HG02970 (cell line): ENCODE data around the gene ZNF132.
"Not testable (repeated sequence)": the region's sequence is repeated elsewhere in the genome, so short reads cannot be mapped to it uniquely, and the experiment has no call there.

Experiments used
- ATAC-seq: cut with Tn5 transposase; IDR thresholded peaks from one replicate; pipeline ENCODE4 v1.9.1; 2021; ENCODE audit warnings: mild to moderate bottlenecking, moderate library complexity, moderate number of reproducible peaks; ENCODE audit not compliant: unreplicated experiment, low FRiP score

ZNF132 gene

DNA sequence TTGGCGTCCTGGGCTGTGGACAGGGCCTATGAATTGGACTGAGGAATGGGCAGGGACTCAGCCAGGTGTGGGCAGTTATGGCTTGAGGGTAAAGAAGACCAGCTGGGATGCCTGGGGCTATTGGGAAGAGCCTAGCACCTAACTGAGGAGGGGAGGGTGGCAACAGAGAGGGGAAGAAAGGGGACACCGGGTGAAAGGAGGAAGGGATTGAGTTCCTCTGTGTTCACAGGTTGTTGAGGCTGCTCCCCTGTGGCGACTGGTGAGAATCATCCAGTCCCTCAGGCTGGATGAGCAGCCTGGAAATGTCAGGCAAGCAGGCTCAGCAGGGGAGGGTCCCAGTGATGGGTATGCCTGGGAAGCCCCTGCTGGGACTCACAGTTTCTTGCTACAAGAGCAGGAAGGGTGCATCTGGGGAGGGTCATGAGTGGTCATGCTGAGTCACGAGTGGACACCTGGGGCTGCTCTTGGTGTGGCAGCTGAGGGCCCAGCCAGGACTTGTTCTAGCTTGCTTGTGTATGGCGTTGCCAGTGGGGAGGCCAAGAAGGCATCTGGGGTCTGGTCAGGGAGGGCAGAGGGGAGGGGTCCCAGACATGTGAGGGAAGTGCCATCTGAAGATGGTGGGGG lies 28.4 kb upstream of the ZNF132 start:
- ATAC-seq: no peak

DNA sequence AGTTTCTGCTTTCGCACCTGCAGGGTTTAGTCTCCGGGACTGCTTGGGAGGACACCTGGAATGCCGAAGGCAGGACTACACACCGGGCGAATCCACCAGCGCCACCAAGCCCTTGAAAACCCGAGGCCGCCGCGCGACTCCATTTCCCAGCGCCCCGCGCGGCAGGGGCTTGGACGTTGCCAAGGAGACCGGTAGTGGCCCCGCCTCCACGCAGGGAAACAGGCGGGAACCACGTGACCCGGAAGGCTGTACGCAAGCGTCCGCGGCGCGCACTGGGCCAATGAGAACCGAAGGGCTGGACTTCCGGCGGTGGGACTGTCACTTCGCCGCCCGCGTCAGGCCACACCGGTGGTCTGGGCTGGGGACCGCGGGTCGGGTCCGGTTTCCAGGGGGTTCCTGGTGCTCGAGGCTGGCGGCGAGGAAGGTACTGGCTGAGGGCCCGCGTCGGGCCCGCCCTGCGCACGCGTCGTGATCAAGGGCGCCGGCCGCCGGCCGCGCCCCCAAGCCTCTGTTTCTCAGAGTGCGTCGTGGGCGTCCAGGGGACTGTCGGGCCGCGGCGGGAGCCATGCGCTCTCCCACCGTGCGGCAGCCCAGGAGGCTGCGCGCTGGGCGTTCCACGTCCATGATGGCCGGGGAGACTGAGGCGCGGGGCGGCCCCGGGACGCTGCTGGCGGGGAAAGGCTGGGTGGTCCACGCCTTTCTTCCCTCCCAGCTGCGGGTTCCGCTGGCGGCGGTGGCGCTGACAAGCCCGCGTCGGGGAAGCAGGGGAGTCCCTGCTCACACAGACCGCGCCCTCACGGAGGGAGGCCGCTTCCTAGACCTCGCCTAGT lies 27.0 kb upstream of the ZNF132 start, which contains the start of gene ZNF324:
Gene ZNF324, plus strand, starts transcription at position 321 of the 830 bp plus-strand sequence. CDS start 2,106 bp downstream, outside the sequence.
- ATAC-seq: peak; percentile 84

DNA sequence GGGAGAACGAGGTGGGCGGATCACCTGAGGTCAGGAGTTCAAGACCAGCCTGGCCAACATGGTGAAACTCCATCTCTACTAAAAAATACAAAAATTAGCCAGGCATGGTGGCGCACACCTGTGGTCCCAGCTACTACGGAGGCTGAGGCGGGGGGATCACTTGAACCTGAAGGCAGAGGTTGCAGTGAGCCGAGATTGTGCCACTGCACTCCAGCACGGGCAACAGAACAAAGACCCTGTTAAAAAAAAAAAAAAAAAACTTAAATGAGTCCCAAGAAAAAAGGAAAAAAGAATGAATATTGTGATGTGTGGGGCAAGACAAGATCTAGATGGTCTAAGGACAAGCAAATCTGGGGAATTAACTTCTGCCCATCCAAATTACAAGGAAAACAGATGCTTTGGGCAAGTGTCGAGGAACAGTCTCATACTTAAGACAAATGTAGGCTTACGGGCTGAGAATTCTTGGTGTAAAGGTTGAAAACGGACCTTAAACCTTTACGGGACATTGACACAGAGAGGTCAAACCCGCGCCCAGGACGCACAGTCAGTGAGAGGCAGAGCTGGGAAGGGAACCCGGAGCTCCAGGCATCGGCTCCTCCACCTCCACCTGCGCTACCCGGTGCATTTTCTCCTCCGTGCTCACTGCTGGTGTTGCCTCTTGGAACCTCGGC lies 26.3 kb upstream of the ZNF132 start:
- ATAC-seq: peak; percentile 27

DNA sequence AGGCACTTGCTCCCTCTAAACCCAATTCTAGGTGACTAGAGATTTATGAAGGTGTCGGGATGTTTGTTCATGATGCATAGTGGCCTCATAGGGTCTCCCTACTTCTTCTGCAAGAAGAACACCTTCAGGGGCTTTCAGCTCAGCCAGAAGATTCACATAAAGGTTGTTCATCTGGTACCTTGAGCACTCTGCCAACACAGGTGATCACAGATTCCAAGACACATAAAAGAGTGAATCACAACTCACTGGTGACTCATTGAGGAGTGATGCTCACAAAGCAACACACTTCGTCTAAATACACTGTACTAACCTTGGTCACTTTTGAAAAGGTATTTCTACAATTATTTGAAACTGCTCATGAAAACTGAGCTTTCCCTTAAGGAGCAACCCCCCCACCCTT lies 20.1 kb upstream of the ZNF132 start:
- ATAC-seq: no peak

DNA sequence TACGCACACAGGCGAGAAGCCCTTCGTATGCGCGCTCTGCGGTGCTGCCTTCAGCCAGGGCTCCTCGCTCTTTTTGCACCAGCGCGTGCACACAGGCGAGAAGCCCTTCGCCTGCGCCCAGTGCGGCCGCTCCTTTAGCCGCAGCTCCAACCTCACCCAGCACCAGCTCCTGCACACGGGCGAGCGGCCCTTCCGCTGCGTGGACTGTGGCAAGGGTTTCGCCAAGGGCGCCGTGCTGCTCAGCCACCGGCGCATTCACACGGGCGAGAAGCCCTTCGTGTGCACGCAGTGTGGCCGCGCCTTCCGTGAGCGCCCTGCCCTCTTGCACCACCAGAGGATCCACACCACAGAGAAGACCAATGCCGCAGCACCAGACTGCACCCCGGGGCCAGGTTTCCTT lies 16.2 kb upstream of the ZNF132 start:
- ATAC-seq: no peak

DNA sequence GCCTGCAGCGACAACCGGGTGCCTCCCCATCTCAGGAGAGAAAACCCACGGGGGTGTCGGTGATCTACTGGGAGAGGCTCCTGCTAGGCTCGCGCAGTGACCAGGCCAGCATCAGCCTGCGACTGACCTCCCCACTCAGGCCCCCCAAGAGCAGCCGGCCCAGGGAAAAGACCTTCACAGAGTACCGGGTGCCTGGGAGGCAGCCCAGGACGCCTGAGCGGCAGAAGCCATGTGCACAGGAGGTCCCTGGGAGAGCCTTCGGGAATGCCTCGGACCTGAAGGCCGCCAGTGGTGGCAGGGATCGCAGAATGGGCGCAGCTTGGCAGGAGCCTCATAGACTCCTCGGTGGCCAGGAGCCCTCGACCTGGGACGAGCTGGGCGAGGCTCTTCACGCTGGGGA lies 15.4 kb upstream of the ZNF132 start:
- ATAC-seq: no peak

DNA sequence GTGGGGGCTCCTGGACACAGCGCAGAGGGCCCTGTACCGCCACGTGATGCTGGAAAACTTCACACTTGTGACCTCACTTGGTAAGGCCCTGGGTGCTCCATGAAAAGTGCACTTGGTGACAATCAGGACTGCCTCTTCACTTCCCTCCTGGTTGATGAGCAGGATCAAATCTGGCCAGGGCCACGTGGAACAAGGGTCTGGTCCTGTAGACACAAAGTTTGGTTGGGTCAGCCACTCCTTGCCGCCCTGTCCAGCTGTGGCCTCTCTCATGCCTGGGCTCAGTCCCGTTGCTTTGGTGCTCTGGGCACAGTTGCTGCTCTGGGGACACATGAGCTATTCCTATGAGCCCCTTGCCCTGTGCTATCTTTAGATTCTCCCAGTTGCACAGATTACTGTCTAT lies 13.8 kb upstream of the ZNF132 start:
- ATAC-seq: no peak

DNA sequence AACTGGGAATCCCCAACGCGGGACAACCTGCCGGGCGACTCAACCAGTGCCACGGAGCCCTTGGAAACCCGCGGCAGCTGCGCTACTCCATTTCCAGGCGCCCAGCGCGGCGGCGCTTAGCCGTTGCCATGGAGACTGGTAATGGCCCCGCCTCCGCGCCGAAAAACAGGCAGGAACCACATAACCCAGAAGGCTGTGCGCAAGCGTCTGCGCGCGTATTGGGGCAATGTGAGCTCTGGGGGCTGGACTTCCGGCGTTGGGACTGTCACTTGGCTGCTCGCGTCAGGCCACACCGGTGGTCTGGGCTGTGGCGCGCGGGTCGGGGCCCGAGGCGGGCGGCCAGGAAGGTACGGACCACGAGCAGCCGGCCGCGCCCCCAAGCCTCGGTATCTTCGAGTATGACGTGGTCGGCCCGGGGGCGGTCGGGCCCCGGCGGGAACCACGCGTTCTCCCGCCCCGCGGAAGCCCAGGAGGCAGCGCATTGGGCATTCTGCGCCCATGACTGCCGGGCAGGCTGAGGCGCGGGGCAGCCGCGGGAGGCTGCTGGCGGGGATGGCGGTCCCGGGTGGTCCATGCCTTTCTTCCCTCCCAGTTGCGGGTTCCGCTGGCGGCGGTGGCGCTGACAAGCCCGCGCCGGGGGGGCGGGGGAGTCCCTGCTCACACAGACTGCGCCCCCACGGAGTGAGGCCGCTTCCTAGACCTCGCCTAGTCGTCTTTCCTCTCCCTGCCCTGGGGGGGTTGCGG lies 11.6 kb upstream of the ZNF132 start, which contains the start of gene ZNF324B:
Gene ZNF324B, plus strand, starts transcription at position 265 of the 744 bp plus-strand sequence. CDS start 2,080 bp downstream, outside the sequence.
- peak; percentile 93 for ATAC-seq

DNA sequence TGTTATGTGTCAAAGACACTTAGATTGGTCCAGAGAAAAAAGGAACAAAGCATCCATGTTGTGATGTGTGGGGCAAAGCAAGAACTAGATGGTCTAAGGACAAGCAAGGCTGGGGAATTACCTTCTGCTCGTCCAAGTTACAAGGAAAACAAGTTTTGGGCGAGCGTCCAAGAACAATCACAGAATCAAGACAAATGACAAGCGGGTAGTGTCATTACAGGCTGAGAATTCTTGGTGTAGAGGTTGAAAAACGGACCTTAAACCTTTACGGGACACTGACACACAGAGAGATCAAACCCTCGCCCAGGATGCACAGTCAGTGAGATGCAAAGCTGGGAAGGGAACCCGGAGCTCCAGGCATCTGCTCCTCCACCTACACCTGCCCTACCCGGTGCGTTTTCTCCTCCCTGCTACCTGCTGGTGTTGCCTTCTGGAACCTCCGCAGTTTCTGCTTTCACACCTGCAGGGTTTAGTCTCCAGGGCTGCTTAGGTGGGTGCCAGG lies 11.0 kb upstream of the ZNF132 start:
- no peak for ATAC-seq

DNA sequence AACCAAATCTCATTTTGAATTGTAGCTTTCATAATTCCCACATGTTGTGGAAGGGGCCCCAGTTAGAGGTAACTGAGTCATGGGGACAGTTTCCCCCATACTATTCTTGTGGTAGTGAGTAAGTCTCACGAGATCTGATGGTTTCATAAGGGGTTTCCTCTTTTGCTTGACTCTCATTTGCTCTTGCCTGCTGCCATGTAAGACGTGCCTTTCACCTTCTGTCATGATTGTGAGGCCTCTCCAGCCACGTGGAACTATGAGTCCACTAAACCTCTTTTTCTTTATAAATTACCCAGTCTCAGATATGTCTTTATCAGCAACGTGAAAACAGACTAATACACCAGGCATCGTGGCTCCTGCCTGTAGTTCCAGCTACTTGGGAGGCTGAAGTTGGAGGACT lies 10.0 kb upstream of the ZNF132 start:
- ATAC-seq: not testable (repeated sequence)

DNA sequence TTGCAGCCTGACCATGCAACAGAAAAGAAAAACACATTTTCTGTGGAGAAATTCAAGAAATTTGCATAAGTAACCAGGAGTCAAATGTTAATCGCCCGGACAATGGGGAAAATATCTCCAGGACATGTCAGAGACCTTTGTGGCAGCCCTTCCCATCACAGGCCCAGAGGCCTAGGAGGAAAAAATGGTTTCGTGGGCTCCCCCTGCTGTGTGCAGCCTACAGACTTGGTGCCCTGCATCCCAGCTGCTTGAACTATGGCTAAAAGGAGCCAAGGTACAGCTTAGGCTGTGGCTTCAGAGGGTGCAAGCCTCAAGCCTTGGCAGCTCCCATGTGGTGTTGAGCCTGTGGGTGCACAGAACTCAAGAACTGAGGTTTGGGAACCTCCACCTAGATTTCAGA lies 8.9 kb upstream of the ZNF132 start:
- ATAC-seq: not testable (repeated sequence)

DNA sequence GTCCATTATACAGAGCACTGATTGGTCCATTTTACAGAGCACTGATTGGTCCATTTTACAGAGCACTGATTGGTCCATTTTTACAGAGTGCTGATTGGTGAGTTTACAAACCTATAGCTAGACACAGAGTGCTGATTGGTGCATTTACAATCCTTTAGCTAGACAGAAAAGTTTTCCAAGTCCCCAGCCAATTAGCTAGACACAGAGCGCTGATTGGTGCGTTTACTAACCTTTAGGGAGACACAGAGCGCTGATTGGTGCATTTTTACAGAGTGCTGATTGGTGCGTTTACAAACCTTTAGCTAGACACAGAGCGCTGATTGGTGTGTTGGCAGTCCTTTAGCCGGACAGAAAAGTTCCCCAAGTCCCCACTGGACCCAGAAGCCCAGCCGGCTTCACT lies 3.0 kb upstream of the ZNF132 start:
- ATAC-seq: not testable (repeated sequence)

DNA sequence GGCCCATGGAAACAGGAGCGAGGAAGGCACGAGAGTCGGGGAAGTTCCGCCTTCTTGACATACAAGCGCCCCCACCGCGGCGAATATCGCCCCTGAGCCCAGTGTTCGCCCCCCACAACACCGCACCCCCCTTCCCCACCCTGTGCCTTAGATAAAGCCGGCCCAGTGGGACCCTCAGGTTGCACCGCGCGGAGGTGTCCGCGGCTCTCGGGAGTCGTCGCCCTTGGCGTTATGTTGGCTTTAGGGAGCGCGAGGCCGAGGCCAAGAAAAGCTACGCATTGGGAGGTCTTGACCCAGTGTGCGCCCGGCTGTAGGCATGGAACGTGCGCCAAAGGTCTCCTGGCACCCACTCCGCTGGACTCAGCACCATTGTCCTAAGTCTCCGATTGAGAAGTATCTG lies 603 bp upstream of the ZNF132 start:
- no peak for ATAC-seq

DNA sequence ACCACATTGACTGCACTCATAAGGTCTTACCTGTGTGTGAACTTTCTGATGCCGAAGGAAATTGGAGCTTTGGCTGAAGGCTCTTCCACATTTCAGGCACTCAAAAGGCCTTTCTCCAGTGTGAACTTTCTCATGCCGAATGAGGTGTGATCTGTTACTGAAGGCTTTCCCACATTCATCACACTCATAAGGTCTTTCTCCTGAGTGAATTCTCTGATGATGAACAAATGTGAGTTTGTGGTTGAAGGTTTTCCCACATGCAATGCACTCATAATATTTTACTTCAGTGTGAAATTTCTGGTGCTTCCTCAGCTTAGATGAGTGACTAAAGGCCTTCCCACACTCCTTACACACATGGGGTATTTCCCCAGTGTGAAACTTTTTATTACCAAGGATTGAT lies 5.7 kb downstream of the ZNF132 start:
- ATAC-seq: no peak

DNA sequence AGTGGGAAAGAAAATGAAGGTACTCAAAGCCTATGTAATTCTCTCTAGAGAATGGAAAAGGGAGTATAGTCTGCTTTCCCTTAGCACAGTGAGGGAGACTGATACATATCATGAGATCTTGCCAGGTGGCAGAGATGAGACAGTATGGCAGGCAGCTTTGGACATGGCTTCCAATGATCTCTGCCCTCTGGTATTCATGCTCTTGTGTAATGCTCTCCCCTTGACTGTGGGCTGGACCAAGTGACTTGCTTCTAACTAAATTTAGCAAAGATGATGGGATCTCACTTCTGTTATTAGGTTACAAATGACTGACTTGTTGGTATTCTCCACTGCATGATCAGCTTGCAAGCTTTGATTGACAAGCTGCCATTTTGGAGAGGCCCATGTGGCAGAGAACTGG lies 10.2 kb downstream of the ZNF132 start:
- no peak for ATAC-seq

DNA sequence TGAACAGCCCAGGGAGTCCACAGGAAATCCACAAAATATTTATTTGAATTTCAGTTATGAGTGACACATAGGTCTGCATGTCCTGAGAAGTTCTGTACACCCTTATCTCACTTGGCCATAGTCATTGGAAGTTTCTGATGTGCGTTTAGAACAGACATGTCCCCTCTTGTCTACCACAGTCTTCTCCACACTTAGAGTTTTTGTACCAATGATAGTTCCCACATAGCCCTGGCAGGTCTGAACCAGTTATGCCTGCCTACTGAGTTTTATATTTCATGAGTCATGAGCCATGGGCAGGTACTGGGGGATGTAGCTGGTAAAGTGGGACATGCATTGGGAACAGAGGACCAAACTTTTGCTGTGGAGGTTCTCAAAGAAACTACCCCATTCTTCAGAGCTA lies 11.3 kb downstream of the ZNF132 start:
- no peak for ATAC-seq

DNA sequence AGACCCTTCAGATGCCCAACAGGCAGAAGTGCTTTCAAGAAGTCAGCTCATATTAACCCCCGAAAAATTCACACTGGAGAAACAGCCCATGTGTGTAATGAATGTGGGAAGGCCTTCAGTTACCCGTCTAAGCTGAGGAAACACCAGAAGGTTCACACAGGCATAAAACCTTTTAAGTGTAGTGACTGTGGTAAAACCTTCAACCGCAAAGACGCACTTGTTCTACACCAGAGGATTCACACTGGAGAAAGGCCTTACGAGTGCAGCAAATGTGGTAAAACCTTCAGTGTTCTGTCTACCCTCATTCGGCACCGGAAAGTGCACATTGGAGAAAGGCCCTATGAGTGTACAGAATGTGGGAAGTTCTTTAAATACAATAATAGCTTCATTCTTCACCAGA lies 22.9 kb downstream of the ZNF132 start:
- no peak for ATAC-seq

DNA sequence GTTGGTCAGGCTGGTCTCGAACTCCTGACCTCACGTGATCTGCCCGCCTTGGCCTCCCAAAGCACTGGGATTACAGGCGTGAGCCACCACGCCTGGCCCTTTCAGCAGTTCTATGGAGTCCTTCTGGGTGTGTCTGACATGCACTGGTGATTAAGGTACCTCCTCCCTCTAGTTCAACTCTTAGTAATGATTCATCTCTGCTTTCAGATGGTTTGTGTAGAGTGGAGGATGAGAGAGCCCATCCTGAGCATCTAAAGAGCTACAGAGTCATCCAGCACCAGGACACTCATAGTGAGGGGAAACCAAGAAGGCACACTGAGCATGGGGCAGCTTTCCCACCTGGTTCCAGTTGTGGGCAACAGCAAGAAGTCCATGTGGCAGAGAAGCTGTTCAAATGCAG lies 23.3 kb downstream of the ZNF132 start:
- ATAC-seq: no peak

DNA sequence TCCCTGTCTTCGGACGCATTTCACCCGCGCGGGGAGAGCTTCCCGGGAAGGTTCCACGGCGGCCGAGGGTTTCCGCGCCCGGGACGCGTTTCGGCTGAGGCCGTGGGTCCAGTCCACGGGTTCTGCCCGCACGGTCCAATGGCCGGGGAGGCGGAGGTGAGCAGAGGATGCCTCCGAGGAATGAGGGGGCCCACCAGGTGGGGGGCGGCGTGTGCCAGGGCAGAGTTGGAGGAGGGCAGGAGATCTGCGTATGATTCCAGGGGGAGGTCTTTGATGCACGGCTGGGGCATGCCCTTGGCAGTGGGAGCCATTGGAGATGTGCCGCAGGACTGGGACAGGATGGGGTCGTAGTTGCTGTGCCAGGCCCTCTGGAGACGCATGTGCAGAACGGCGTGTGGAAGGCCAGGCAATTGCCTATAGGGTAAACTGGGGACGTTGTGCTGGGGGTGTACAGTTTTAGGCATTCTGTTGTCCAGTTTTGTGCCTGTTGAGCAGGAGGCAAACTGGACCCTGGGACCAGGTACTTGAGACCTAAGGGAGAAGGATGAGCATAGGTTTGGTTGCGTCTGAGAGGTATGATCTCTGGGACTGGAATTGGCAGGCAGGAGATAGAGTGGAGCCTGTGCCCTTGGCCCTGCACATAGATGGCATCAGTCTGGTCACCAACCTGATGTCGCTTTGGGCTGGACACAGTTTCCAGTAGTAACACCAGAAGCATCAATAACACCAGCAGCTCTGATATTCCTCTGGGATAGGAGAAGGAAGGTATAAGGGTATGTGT lies 30.8 kb downstream of the ZNF132 start:
- no peak for ATAC-seq
